SK-N-SH (cell line): ENCODE measurements around the gene PDLIM5. TPM values are rescaled to one million over a fixed set of nuclear protein-coding genes. Genes with fewer than 3 reads are reported as not detected.
A peak's percentile ranks its signal among the peaks of the same experiment; 100 is the strongest.
"Not testable (repeated sequence)": the region's sequence is repeated elsewhere in the genome, so short reads cannot be mapped to it uniquely, and the experiment has no call there.

Source experiments
- CTCF ChIA-PET: fragments of 300-600, 350-600 bp; formaldehyde crosslinking; extraction: SDS; loops from one replicate; lab custom pipeline; 2021; lab: Yijun Ruan, JAX
- POLR2A ChIA-PET: fragments of 350-600 bp; sonication (Branson Sonifier 250); formaldehyde crosslinking; extraction: SDS; loops from one replicate; lab custom pipeline; 2020; ENCODE audit warnings: antibody characterized with exemption, inconsistent platforms; lab: Yijun Ruan, JAX
- DNase-seq: peaks from one replicate; pipeline ENCODE4 v3.0.0; 2012
- H2AFZ ChIP-seq: fragments of 200-600 bp; sonication (generic); 2 replicates; pipeline ENCODE4 v1.8.1; 2016; ENCODE audit warnings: antibody characterized with exemption, mild to moderate bottlenecking, low read depth
- H3F3A ChIP-seq: fragments of 200-600 bp; sonication (generic); replicated peaks from 2 replicates; pipeline ENCODE3; 2016; ENCODE audit warnings: antibody characterized with exemption, mild to moderate bottlenecking; ENCODE audit not compliant: insufficient read depth
- H3K27ac ChIP-seq, 2 experiments: fragments of 200-500 bp in 1 of 2; fragments of 200-600 bp in 1 of 2; sonication (Bioruptor generic) in 1 of 2; sonication (generic), shearing (Covaris generic) in 1 of 2; 2 replicates each; pipeline versions ENCODE4 v1.5.1 to v1.6.1; 2014 to 2016; ENCODE audit warnings: low read depth in 2 of 2, inconsistent platforms in 1 of 2, low read length in 1 of 2, mild to moderate bottlenecking in 1 of 2, mixed read lengths in 1 of 2
- H3K27me3 ChIP-seq: fragments of 200-600 bp; sonication (generic), shearing (Covaris generic); 2 replicates; pipeline ENCODE4 v1.6.1; 2016; ENCODE audit warnings: mixed run types; ENCODE audit not compliant: insufficient read depth
- H3K36me3 ChIP-seq, 2 experiments: fragments of 200-500 bp in 1 of 2; fragments of 200-600 bp in 1 of 2; sonication (Bioruptor generic) in 1 of 2; sonication (generic) in 1 of 2; replicated peaks in 1 of 2; 2 replicates each; pipeline versions ENCODE3 to v1.5.1; 2014 to 2016; ENCODE audit warnings: low read length in 1 of 2, mild to moderate bottlenecking in 1 of 2; ENCODE audit not compliant: insufficient read depth in 2 of 2, control insufficient read depth in 1 of 2
- H3K4me1 ChIP-seq, 2 experiments: fragments of 200-500 bp in 1 of 2; fragments of 200-600 bp in 1 of 2; sonication (Bioruptor generic) in 1 of 2; sonication (generic), shearing (Covaris generic) in 1 of 2; 2 replicates each; pipeline versions ENCODE4 v1.5.1 to v1.6.1; 2014 to 2016; ENCODE audit warnings: low read depth in 1 of 2, low read length in 1 of 2, mixed run types in 1 of 2; ENCODE audit not compliant: insufficient read depth in 2 of 2, control insufficient read depth in 1 of 2
- H3K4me2 ChIP-seq: fragments of 200-600 bp; sonication (generic), shearing (Covaris generic); 2 replicates; pipeline ENCODE4 v1.6.1; 2017; ENCODE audit warnings: mixed run types
- H3K4me3 ChIP-seq, 2 experiments: fragments of 200-500 bp in 1 of 2; fragments of 200-600 bp in 1 of 2; sonication (Bioruptor generic) in 1 of 2; sonication (generic), shearing (Covaris generic) in 1 of 2; 2 replicates each; pipeline versions ENCODE4 v1.5.1 to v1.8.1; 2014 to 2016; ENCODE audit warnings: low read depth in 2 of 2, inconsistent platforms in 1 of 2, low read length in 1 of 2, mild to moderate bottlenecking in 1 of 2, mixed read lengths in 1 of 2, moderate library complexity in 1 of 2
- H3K79me2 ChIP-seq: fragments of 200-600 bp; sonication (generic); 2 replicates; pipeline ENCODE4 v1.8.1; 2017; ENCODE audit warnings: mild to moderate bottlenecking; ENCODE audit not compliant: insufficient read depth
- H3K9ac ChIP-seq: fragments of 200-600 bp; sonication (generic); 2 replicates; pipeline ENCODE4 v1.6.1; 2017; ENCODE audit warnings: mixed run types
- H3K9me2 ChIP-seq: fragments of 200-600 bp; sonication (generic); 2 replicates; pipeline ENCODE4 v1.6.1; 2017; ENCODE audit warnings: mixed run types
- H3K9me3 ChIP-seq: fragments of 200-600 bp; sonication (generic); 2 replicates; pipeline ENCODE4 v1.6.1; 2017; ENCODE audit warnings: mixed run types, mild to moderate bottlenecking, moderate library complexity
- H4K20me1 ChIP-seq: fragments of 200-600 bp; sonication (generic); 2 replicates; pipeline ENCODE4 v1.6.1; 2017; ENCODE audit warnings: mild to moderate bottlenecking, mixed run types; ENCODE audit not compliant: insufficient read depth
- GATA2 ChIP-seq: sonication (generic); formaldehyde crosslinking; IDR thresholded peaks from 2 replicates; pipeline ENCODE4 v1.5.0; 2020; ENCODE audit warnings: mild to moderate bottlenecking, missing genetic modification reagents
- WGBS: methylation state at CpG from one replicate; pipeline ENCODE4 v1.1.6; 2017; ENCODE audit warnings: low lambda C conversion rate; 5-methylcytosine and 5-hydroxymethylcytosine counted together
- polyA plus RNA-seq, 3 experiments: library from polyadenylated mRNA; depleted of rRNA; stranded (reverse); fragments of >200 nt; gene quantifications; 2 replicates each; pipeline ENCODE4 v1.2.3, GENCODE V29; 2012
- TF ChIP-seq, protein P1 (sequence below): IDR thresholded peaks from 2 replicates; pipeline ENCODE4; 2012

PDLIM5 gene
- polyA plus RNA-seq, 1 of the 3 experiments (the other 2 are of a cell fraction) = 36.7 TPM

DNA sequence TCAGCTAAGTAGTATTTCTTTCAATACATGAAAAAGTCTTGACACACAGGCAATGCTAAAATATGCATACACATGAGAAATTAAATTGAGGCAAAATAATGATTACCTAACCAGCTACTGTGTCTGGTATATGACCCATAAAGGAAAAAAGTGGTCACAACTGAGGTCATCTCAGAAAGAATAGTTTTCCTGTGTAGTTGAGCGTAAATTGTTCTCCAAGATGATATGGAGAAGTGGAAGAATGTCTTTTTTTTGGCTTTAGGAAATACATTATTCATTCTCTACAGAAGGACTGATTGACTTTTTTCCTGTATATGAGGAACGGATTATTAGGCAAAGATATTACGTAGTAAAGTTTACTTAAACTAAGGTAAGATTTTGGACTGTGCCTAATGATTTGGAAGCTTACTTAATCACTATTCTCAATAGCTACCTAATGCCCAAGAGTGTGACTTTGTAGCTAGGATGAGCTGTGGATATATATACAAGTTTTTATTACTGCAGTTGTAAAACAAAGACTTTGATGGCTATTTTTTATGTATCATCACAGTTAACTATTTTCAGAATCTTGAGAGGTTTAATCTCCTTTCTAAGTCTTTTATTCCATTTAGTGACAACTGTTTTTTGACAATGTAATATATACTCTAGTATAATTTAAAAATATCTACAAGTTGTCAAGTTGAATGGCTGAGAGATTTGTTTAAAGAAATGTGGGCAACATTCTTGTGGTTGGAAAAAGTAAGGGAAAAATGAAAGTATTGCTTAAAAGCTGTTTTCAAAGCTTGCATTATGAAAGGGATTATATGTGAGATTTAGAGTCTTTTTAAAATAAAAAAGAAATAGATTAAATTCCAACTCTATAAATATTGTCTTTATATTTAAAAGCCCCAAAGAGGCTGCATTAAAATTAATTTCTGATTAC is 100.2 kb downstream of the PDLIM5 start:
- H3K9me2 ChIP-seq = no peaks in the 10 kb centered on the region
- H3K27ac ChIP-seq = peak overlapping the region in 1 of 2 experiments; percentile 15; a peak in 2 of 4 replicates
- POLR2A ChIA-PET = no interaction called here
- H3F3A ChIP-seq = peaks cover 31% of the 10 kb centered on the region
- H3K9ac ChIP-seq = no peak overlapping the region
- no peaks in the 10 kb centered on the region for H4K20me1 ChIP-seq
- CTCF ChIA-PET = interaction anchor here (0.7 kb wide), 1 partner anchor 145 kb away, joined by 3 read pairs; no protein-coding TSS in a partner anchor
- H3K4me2 ChIP-seq = no peak overlapping the region
- no peak for TF ChIP-seq GATA2 (CRISPR knock-in tag)
- TF ChIP-seq, protein P1, sequence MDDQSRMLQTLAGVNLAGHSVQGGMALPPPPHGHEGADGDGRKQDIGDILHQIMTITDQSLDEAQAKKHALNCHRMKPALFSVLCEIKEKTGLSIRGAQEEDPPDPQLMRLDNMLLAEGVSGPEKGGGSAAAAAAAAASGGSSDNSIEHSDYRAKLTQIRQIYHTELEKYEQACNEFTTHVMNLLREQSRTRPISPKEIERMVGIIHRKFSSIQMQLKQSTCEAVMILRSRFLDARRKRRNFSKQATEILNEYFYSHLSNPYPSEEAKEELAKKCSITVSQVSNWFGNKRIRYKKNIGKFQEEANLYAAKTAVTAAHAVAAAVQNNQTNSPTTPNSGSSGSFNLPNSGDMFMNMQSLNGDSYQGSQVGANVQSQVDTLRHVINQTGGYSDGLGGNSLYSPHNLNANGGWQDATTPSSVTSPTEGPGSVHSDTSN = peak; percentile 49
- peaks cover 59% of the 10 kb centered on the region for H3K79me2 ChIP-seq
- WGBS = 97% methylated on average over 3 of the region's 3 CpGs
- H3K9me3 ChIP-seq = no peaks in the 10 kb centered on the region
- peaks cover 0 to 23% of the 10 kb centered on the region in 2 experiments for H3K36me3 ChIP-seq
- H3K4me1 ChIP-seq = peaks cover 0 to 14% of the 10 kb centered on the region in 2 experiments; a peak in 2 of 4 replicates
- no peaks in the 10 kb centered on the region for H3K27me3 ChIP-seq
- H2AFZ ChIP-seq = no peak overlapping the region
- H3K4me3 ChIP-seq = no peak overlapping the region
- no peak for DNase-seq

GRCh38 chr4:94556047-94556446 is 104.3 kb downstream of the PDLIM5 start:
- H3K9me3 ChIP-seq, H3K4me2 ChIP-seq, H3K27me3 ChIP-seq, H3K27ac ChIP-seq, CTCF ChIA-PET, H3K9ac ChIP-seq, DNase-seq, H2AFZ ChIP-seq, H4K20me1 ChIP-seq, H3K9me2 ChIP-seq, POLR2A ChIA-PET, H3K4me3 ChIP-seq: not testable (repeated sequence)
- WGBS = 94% methylated on average over 4 of the region's 4 CpGs
- peaks cover 0 to 13% of the 10 kb centered on the region in 2 experiments for H3K36me3 ChIP-seq
- H3K79me2 ChIP-seq = peaks cover 68% of the 10 kb centered on the region
- peaks cover 36% of the 10 kb centered on the region for H3F3A ChIP-seq
- H3K4me1 ChIP-seq = peaks cover 0 to 19% of the 10 kb centered on the region in 2 experiments; a peak in 2 of 4 replicates

DNA sequence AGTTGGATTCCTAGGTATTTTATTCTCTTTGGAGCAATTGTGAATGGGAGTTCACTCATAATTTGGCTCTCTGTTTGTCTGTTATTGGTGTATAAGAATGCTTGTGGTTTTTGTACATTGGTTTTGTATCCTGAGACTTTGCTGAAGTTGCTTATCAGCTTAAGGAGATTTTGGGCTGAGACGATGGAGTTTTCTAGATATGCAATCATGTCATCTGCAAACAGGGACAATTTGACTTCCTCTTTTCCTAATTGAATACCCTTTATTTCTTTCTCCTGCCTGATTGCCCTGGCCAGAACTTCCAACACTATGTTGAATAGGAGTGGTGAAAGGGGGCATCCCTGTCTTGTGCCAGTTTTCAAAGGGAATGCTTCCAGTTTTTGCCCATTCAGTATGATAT is 105.9 kb downstream of the PDLIM5 start:
- CTCF ChIA-PET, H3K27ac ChIP-seq: not testable (repeated sequence)
- WGBS = no CpG with 5 or more reads among the region's 1 CpG

More for the DNA sequence above, 105.9 kb downstream of the PDLIM5 start:
- H2AFZ ChIP-seq, POLR2A ChIA-PET, H3K27me3 ChIP-seq, DNase-seq, H3K4me2 ChIP-seq, H4K20me1 ChIP-seq, H3K9me2 ChIP-seq, H3K9me3 ChIP-seq, H3K9ac ChIP-seq, H3K4me3 ChIP-seq: not testable (repeated sequence)
- Histone ChIP-seq H3K79me2 (peaks cover 75% of the 10 kb centered on the region), H3K4me1 (peaks cover 0 to 32% of the 10 kb centered on the region in 2 experiments; a peak in 3 of 4 replicates), H3K36me3 (peaks cover 0 to 13% of the 10 kb centered on the region in 2 experiments), H3F3A (peaks cover 45% of the 10 kb centered on the region)
